ENCODE data around the gene EMP2.

Gene EMP2

DNA sequence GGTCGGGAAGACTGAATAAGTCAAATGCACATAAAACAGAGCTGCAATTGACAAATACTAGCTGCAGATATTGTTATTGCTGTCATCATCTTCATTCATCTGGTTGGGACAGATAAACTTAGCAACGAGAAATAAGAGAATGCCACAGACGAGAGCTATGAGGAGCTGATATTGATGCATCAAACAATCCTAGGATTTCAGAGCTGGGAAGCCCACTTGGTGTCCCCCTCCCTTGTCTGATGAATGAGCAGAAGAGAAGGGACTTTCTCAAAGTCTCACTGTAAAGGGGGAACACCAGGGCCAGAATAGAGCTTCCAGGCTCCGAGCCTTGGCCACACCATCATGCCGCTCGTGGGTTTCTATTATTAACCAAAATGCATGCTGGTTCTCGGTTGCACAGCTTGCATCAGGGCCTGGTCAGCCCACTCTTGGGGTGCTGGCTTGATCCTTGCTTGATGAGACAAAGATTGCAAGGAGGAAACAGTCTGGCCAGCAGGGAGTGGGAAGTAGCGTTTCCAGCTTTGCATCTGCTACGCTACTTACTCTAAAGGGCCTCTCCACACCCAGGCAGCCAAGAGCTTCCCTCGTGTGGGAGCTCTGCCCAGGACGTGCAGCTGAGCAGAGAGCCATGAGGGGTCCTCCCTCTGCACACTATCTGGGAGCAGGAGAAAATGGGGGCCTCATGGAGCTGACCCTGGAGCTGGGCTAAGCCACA lies 28.4 kb upstream of the EMP2 start:
- Histone ChIP-seq H3K9me3 (ENCODE audit: control insufficient read depth, low read length) (no peaks in the 10 kb centered on the region), H3K27ac (ENCODE audit: low read depth, low read length, severe bottlenecking) (peak overlapping the region; percentile 72), H3K36me3 (ENCODE audit: control insufficient read depth, insufficient read depth, low read length) (no peaks in the 10 kb centered on the region), H3K4me3 (ENCODE audit: extremely low read depth, insufficient read depth, low read length, poor library complexity, severe bottlenecking) (no peak overlapping the region), H3K4me1 (ENCODE audit: control insufficient read depth, insufficient read depth, low read length, poor library complexity, severe bottlenecking) (peaks cover 20% of the 10 kb centered on the region)
- WGBS, 2 experiments (ENCODE audit: insufficient coverage in 2 of 2) = 80 to 85% methylated on average over 8 to 10 of the region's 11 CpGs

GRCh38 chr16:10607157-10607556 lies 26.8 kb upstream of the EMP2 start:
- no CpG with 5 or more reads among the region's 3 CpGs for WGBS, 2 experiments (ENCODE audit: insufficient coverage in 2 of 2)
- Histone ChIP-seq H3K27ac (ENCODE audit: low read depth, low read length, severe bottlenecking) (no peak overlapping the region), H3K36me3 (ENCODE audit: control insufficient read depth, insufficient read depth, low read length) (no peaks in the 10 kb centered on the region), H3K4me3 (ENCODE audit: extremely low read depth, insufficient read depth, low read length, poor library complexity, severe bottlenecking) (no peak overlapping the region), H3K9me3 (ENCODE audit: control insufficient read depth, low read length) (no peaks in the 10 kb centered on the region), H3K4me1 (ENCODE audit: control insufficient read depth, insufficient read depth, low read length, poor library complexity, severe bottlenecking) (peaks cover 20% of the 10 kb centered on the region)

DNA sequence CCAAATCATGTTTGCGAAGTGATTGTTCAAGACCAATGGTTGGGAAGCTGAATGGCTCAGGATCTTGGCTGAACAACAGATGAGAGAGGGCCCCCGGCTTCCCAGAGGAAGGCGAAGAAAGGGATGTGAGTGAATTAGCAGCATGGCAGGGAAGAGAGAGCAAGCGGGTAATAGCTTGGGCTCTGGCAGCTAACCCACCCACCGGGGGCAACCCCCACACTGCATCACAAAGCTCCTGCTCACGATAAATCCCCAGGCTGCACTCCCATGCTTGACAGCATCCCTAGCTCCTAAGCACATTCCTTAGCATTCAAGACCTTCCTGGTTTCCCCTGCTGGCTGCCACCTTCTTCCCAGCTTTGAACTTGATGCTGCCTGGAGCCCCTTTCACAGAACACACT lies 26.2 kb upstream of the EMP2 start:
- Histone ChIP-seq H3K9me3 (ENCODE audit: control insufficient read depth, low read length) (no peaks in the 10 kb centered on the region), H3K36me3 (ENCODE audit: control insufficient read depth, insufficient read depth, low read length) (no peaks in the 10 kb centered on the region), H3K27ac (ENCODE audit: low read depth, low read length, severe bottlenecking) (no peak overlapping the region), H3K4me3 (ENCODE audit: extremely low read depth, insufficient read depth, low read length, poor library complexity, severe bottlenecking) (no peak overlapping the region), H3K4me1 (ENCODE audit: control insufficient read depth, insufficient read depth, low read length, poor library complexity, severe bottlenecking) (peaks cover 24% of the 10 kb centered on the region)
- WGBS, 2 experiments (ENCODE audit: insufficient coverage in 2 of 2) = 40 to 55% methylated on average over 3 to 4 of the region's 6 CpGs

GRCh38 chr16:10605636-10606035 lies 25.2 kb upstream of the EMP2 start:
- H3K27ac ChIP-seq (ENCODE audit: low read depth, low read length, severe bottlenecking) = no peak overlapping the region
- 100% methylated on average over 2 of the region's 3 CpGs; no CpG with 5 or more reads in 1 of the 2 experiments for whole genome bisulfite sequencing, 2 experiments (ENCODE audit: insufficient coverage in 2 of 2)

GRCh38 chr16:10601444-10602408 lies 21.3 kb upstream of the EMP2 start:
- Histone ChIP-seq H3K36me3 (ENCODE audit: control insufficient read depth, insufficient read depth, low read length) (no peaks in the 10 kb centered on the region), H3K9me3 (ENCODE audit: control insufficient read depth, low read length) (no peaks in the 10 kb centered on the region), H3K4me1 (ENCODE audit: control insufficient read depth, insufficient read depth, low read length, poor library complexity, severe bottlenecking) (peaks cover 7% of the 10 kb centered on the region), H3K4me3 (ENCODE audit: extremely low read depth, insufficient read depth, low read length, poor library complexity, severe bottlenecking) (no peak overlapping the region), H3K27ac (ENCODE audit: low read depth, low read length, severe bottlenecking) (peak overlapping the region; percentile 68)
- 76 to 80% methylated on average over 8 to 11 of the region's 13 CpGs for WGBS, 2 experiments (ENCODE audit: insufficient coverage in 2 of 2)

More at GRCh38 chr16:10605636-10606035, 25.2 kb upstream of the EMP2 start:
- no peaks in the 10 kb centered on the region for H3K36me3 ChIP-seq (ENCODE audit: control insufficient read depth, insufficient read depth, low read length)
- H3K4me3 ChIP-seq (ENCODE audit: extremely low read depth, insufficient read depth, low read length, poor library complexity, severe bottlenecking) = no peak overlapping the region
- peaks cover 26% of the 10 kb centered on the region for H3K4me1 ChIP-seq (ENCODE audit: control insufficient read depth, insufficient read depth, low read length, poor library complexity, severe bottlenecking)
- H3K9me3 ChIP-seq (ENCODE audit: control insufficient read depth, low read length) = no peaks in the 10 kb centered on the region

- H3K27ac ChIP-seq (ENCODE audit: low read depth, low read length, severe bottlenecking) = peak overlapping the region; percentile 68
- WGBS, 2 experiments (ENCODE audit: insufficient coverage in 2 of 2) = 84 to 85% methylated on average over 7 of the region's 12 CpGs
- no peak overlapping the region for H3K4me3 ChIP-seq (ENCODE audit: extremely low read depth, insufficient read depth, low read length, poor library complexity, severe bottlenecking)
- peaks cover 7% of the 10 kb centered on the region for H3K4me1 ChIP-seq (ENCODE audit: control insufficient read depth, insufficient read depth, low read length, poor library complexity, severe bottlenecking)
- no peaks in the 10 kb centered on the region for H3K9me3 ChIP-seq (ENCODE audit: control insufficient read depth, low read length)
- no peaks in the 10 kb centered on the region for H3K36me3 ChIP-seq (ENCODE audit: control insufficient read depth, insufficient read depth, low read length)
Measured at GRCh38 chr16:10600782-10601443, 20.5 kb upstream of the EMP2 start.

DNA sequence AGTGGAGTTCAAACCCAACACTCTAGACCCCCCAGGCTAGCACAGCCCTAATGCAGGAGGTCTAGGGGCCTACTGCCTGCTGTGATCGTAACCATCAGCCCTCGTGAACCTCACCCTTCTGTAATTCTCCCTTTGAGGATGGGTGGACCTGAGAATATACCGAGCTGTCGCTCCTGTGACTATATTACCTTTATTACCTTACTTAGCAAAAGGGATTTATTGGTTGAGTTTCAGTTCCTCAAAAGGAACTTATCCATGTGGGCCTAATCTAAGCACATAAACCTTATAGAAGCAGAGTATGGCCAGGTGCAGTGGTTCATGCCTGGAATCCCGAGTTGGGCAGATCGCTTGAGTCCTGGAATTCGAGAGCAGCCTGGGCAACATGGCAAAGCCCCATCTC lies 19.2 kb upstream of the EMP2 start:
- 90% methylated on average over 5 of the region's 7 CpGs; no CpG with 5 or more reads in 1 of the 2 experiments for WGBS, 2 experiments (ENCODE audit: insufficient coverage in 2 of 2)

GRCh38 chr16:10598157-10598556 lies 17.8 kb upstream of the EMP2 start:
- Histone ChIP-seq H3K27ac (ENCODE audit: low read depth, low read length, severe bottlenecking) (no peak overlapping the region), H3K9me3 (ENCODE audit: control insufficient read depth, low read length) (no peaks in the 10 kb centered on the region), H3K36me3 (ENCODE audit: control insufficient read depth, insufficient read depth, low read length) (no peaks in the 10 kb centered on the region), H3K4me1 (ENCODE audit: control insufficient read depth, insufficient read depth, low read length, poor library complexity, severe bottlenecking) (peaks cover 7% of the 10 kb centered on the region), H3K4me3 (ENCODE audit: extremely low read depth, insufficient read depth, low read length, poor library complexity, severe bottlenecking) (no peak overlapping the region)
- WGBS, 2 experiments (ENCODE audit: insufficient coverage in 2 of 2) = 90 to 91% methylated on average over 11 of the region's 11 CpGs

More for the DNA sequence above, 19.2 kb upstream of the EMP2 start:
- no peak overlapping the region for H3K27ac ChIP-seq (ENCODE audit: low read depth, low read length, severe bottlenecking)
- H3K4me3 ChIP-seq (ENCODE audit: extremely low read depth, insufficient read depth, low read length, poor library complexity, severe bottlenecking) = no peak overlapping the region
- no peaks in the 10 kb centered on the region for H3K9me3 ChIP-seq (ENCODE audit: control insufficient read depth, low read length)
- H3K4me1 ChIP-seq (ENCODE audit: control insufficient read depth, insufficient read depth, low read length, poor library complexity, severe bottlenecking) = peaks cover 7% of the 10 kb centered on the region
- no peaks in the 10 kb centered on the region for H3K36me3 ChIP-seq (ENCODE audit: control insufficient read depth, insufficient read depth, low read length)

DNA sequence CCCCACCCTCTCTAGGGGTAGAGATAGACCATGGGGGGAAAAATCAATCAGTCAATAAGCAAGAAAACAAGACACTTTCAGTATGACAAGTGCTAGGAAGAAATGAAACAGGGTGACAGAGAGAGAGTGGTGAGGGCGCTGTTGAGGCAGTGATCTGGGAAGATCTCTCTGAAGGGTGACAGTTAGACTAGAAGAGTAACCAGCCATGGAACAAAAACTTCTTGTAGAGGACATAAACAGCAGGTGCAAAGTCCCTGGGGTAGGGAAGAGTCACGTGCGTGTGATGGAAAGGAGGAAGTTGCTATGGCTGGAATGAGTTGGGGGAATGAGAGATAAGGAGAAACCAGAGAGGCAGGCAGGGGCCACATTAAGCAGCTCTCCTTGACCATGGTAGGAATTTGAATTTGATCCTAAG lies 16.8 kb upstream of the EMP2 start:
- no peak overlapping the region for H3K4me3 ChIP-seq (ENCODE audit: extremely low read depth, insufficient read depth, low read length, poor library complexity, severe bottlenecking)
- peaks cover 7% of the 10 kb centered on the region for H3K4me1 ChIP-seq (ENCODE audit: control insufficient read depth, insufficient read depth, low read length, poor library complexity, severe bottlenecking)
- no peaks in the 10 kb centered on the region for H3K9me3 ChIP-seq (ENCODE audit: control insufficient read depth, low read length)
- H3K36me3 ChIP-seq (ENCODE audit: control insufficient read depth, insufficient read depth, low read length) = no peaks in the 10 kb centered on the region
- 90 to 94% methylated on average over 3 of the region's 3 CpGs for WGBS, 2 experiments (ENCODE audit: insufficient coverage in 2 of 2)
- no peak overlapping the region for H3K27ac ChIP-seq (ENCODE audit: low read depth, low read length, severe bottlenecking)

DNA sequence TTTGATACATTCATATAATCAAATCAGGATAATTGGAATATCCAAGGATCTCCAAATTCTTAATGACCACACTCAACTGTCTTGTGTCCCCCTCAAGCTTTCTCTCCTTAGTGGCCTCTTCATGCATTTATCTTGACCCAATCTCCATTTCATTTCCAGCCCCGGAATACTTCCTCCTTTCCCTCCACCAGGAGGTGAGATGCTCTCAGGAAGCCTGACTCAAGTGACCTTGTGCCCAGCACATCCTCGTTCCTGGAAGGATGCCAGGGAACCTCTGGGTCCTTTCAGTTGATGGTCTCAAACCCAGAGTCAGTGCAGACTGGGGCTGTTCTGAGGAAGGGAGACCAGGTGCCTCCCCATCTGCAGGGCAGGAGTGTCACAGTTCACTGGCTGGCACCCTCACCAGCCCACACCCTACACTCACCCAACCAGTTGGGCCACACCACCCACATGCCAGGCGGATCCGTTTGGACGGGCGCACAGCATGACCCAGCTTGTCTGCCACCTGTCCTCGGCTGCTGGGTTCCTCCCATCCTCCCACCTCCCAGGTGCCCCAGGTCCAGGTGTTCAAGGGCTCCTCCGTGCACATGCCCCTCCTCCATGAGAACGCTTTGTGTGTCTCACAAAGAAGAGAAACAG lies 14.0 kb upstream of the EMP2 start:
- Histone ChIP-seq H3K9me3 (ENCODE audit: control insufficient read depth, low read length) (no peaks in the 10 kb centered on the region), H3K27ac (ENCODE audit: low read depth, low read length, severe bottlenecking) (no peak overlapping the region), H3K4me1 (ENCODE audit: control insufficient read depth, insufficient read depth, low read length, poor library complexity, severe bottlenecking) (no peaks in the 10 kb centered on the region), H3K36me3 (ENCODE audit: control insufficient read depth, insufficient read depth, low read length) (no peaks in the 10 kb centered on the region), H3K4me3 (ENCODE audit: extremely low read depth, insufficient read depth, low read length, poor library complexity, severe bottlenecking) (no peak overlapping the region)
- WGBS, 2 experiments (ENCODE audit: insufficient coverage in 2 of 2) = 91 to 93% methylated on average over 6 to 9 of the region's 9 CpGs
